Uterine smooth muscle cell (primary cell): Measurements from ENCODE around the gene CCL25. TPM values are rescaled to one million over a fixed set of nuclear protein-coding genes. Genes with fewer than 3 reads are reported as not detected.

Experiments used
- total RNA-seq: library from RNA; depleted of rRNA; stranded (reverse); fragments of >200 nt; gene quantifications from 2 replicates; pipeline ENCODE4 v1.2.3, GENCODE V29; 2014

The CCL25 gene
- total RNA-seq = not detected in 2 replicates

GRCh38 chr19:8052464-8052859 is at the start of gene CCL25:
CCL25 (plus strand) TSS chr19:8052760; CDS start chr19:8053050, 290 bp downstream.

GRCh38 chr19:8005534-8006256 is 46.9 kb upstream of the CCL25 start, which contains the start of gene ELAVL1:
ELAVL1 (minus strand) TSS chr19:8005641; CDS start chr19:7991815, 13,826 bp downstream.

Other genes with a start within 250 kb of the CCL25 start
- gene EVI5L, start 222.5 kb upstream of the CCL25 start, total RNA-seq = 12.3 and 23.0 TPM in 2 replicates
- gene PRR36, start 178.4 kb upstream of the CCL25 start, total RNA-seq = not detected in 2 replicates
- gene LRRC8E, start 164.2 kb upstream of the CCL25 start, total RNA-seq = 9.2 and 10.7 TPM in 2 replicates
- gene MAP2K7, start 148.9 kb upstream of the CCL25 start, total RNA-seq = 10.0 and 13.4 TPM in 2 replicates
- 0.89 and 1.00 TPM in 2 replicates for gene TGFBR3L, start 137.9 kb upstream of the CCL25 start, total RNA-seq
- 25.8 and 35.0 TPM in 2 replicates for gene SNAPC2, start 132.4 kb upstream of the CCL25 start, total RNA-seq
- 1.1 and 2.6 TPM in 2 replicates for gene CTXN1, start 126.6 kb upstream of the CCL25 start, total RNA-seq
- gene TIMM44, start 109.1 kb upstream of the CCL25 start, total RNA-seq = 53.8 and 67.4 TPM in 2 replicates
- gene ELAVL1, start 47.1 kb upstream of the CCL25 start, total RNA-seq = 39.5 and 66.5 TPM in 2 replicates
- gene FBN3, start 96.8 kb downstream of the CCL25 start, total RNA-seq = not detected in 2 replicates
- 8.5 and 24.4 TPM in 2 replicates for gene CERS4, start 156.6 kb downstream of the CCL25 start, total RNA-seq